Omental fat pad (tissue), 4 donors: ENCODE measurements around the gene MYORG. TPM values are rescaled to one million over a fixed set of nuclear protein-coding genes. Genes with fewer than 3 reads are reported as not detected.
A peak's percentile ranks its signal among the peaks of the same experiment; 100 is the strongest.
"Not testable (repeated sequence)": the region's sequence is repeated elsewhere in the genome, so short reads cannot be mapped to it uniquely, and the experiment has no call there.

Experiments used
- ATAC-seq: fragments of 150-250 bp; one replicate; pipeline ENCODE4 v1.9.1; 2016; ENCODE audit warnings: mild to moderate bottlenecking, moderate library complexity; ENCODE audit not compliant: low FRiP score
- DNase-seq: peaks from one replicate; pipeline ENCODE4 v3.0.0-alpha.2; 2019; ENCODE audit warnings: low spot score
- total RNA-seq, 4 donors: library from RNA; depleted of rRNA; stranded (reverse); fragments of >200 nt; gene quantifications; one replicate each; pipeline ENCODE4 v1.1.0, GENCODE V29; 2016
- TF ChIP-seq, protein P1 (sequence below), 3 donors: fragments of 450-650 bp; IDR thresholded peaks; one replicate each; pipeline ENCODE4 v1.5.1; 2016 to 2017; ENCODE audit warnings: antibody characterized with exemption in 3 of 3, mild to moderate bottlenecking in 3 of 3, moderate library complexity in 2 of 3

The MYORG gene
- total RNA-seq, 4 donors from 2014 or later: 7.6 to 18.8 (median 10.7) TPM

DNA sequence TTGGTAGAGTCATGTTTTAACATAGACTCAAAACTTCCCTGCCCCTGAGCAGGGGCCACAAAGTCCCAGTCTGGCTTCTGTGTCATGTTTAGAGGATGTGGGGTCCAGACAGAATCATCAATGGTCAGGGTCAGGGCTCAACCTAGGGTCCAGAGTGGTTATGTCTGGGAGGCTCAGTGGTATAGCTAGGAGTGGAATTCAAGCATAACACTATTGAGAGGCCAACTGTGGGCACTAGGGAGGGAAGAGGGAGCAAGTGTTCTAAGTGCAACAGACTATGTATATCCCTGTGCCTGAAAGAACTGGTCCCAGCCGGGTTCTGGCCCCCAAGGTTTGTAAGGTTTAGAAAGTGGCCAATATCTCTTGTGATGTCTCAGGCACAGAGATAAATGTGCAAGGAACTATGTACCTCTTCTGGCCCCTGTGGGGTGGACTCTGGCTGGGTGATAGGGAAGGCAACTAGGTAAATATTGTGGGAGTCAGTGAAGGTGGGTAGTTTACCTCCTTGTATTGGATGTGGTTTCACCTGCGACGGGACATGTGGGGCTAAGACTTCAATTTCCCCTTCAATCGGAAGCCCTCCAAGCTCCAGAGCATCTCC is 14.0 kb downstream of the MYORG start:
- ATAC-seq (no peak), DNase-seq (no peak)
- TF ChIP-seq, protein P1, sequence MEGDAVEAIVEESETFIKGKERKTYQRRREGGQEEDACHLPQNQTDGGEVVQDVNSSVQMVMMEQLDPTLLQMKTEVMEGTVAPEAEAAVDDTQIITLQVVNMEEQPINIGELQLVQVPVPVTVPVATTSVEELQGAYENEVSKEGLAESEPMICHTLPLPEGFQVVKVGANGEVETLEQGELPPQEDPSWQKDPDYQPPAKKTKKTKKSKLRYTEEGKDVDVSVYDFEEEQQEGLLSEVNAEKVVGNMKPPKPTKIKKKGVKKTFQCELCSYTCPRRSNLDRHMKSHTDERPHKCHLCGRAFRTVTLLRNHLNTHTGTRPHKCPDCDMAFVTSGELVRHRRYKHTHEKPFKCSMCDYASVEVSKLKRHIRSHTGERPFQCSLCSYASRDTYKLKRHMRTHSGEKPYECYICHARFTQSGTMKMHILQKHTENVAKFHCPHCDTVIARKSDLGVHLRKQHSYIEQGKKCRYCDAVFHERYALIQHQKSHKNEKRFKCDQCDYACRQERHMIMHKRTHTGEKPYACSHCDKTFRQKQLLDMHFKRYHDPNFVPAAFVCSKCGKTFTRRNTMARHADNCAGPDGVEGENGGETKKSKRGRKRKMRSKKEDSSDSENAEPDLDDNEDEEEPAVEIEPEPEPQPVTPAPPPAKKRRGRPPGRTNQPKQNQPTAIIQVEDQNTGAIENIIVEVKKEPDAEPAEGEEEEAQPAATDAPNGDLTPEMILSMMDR (IDR thresholded peaks at IDR 0.05): no peak

DNA sequence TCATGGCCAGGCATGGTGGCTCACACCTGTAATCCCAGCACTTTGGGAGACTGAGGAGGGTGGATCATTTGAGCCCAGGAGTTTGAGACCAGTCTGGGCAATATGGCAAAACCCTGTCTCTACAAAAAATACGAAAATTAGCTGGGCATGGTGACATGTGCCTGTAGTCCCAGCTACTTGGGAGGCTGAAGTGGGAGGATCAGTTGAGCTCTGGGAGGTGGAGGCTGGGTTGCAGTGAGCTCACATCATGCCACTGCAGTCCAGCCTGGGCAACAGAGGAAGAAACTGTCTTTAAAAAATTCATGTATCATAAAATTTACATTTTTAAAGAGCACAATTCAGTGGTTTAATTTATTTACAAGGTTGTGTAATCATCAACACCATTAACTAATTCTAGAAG is 23.7 kb downstream of the MYORG start:
- DNase-seq, ATAC-seq: not testable (repeated sequence)

DNA sequence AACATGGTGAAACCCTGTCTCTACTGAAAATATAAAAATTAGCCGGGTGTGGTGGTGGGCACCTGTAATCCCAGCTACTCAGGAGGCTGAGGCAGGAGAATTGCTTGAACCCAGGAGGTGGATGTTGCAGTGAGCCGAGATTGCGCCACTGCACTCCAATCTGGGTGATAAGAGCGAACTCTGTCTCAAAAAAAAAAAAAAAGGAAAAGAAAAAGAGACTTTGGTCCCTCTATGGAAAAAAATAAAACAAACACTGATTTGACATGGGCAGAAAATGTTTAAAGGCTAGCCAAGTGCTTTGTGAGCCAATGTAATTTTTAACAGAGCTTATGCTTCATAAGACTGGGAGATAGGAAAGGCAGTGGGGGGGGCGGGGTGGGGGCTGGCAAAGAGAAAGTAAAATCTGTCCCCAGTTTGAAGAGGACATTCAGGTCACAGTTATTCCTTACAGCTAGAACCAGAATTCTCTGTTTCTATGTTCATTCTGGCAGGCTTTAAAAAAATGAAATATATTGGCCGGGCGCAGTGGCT is 24.5 kb downstream of the MYORG start:
- not testable (repeated sequence) for ATAC-seq, DNase-seq

DNA sequence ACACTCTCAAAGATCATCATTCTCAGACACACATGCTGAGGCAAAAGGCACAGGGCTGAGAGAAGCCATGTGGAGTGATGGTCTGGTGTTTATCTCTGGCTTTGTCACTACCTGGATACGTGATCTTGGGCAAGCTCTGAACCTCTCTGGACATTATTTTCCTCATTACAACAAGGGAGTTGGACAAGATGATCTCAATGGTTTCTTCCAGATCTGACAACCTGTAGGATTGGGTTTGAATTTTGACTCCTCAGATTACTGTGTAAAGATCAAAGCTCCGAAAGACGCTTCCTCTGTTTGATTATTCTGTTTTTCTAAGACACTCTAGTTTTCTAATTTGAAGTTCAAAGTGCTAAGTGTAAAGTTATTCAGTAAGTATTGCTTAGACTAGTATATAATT is 27.4 kb downstream of the MYORG start:
- DNase-seq: no peak
- no peak for ATAC-seq
- TF ChIP-seq, protein P1 (IDR thresholded peaks at IDR 0.05): no peak

DNA sequence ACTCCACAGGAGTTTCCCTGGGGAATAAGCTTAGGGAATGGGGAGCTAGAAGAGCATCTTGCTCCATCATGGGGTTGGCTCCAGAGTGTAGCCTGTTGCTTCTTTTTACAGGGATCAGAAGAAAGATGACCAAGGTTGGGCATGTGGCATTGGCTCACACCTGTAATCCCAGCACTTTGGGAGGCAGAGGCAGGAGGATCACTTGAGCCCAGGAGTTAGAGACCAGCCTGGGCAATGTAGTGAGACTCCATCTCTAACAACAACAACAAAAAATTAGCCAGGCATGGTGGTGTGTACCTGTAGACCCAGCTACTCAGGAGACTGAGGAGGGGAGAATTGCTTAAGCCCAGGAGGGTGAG is 28.9 kb downstream of the MYORG start:
- ATAC-seq (no peak), DNase-seq (no peak)
- TF ChIP-seq, protein P1 (IDR thresholded peaks at IDR 0.05): no peak

DNA sequence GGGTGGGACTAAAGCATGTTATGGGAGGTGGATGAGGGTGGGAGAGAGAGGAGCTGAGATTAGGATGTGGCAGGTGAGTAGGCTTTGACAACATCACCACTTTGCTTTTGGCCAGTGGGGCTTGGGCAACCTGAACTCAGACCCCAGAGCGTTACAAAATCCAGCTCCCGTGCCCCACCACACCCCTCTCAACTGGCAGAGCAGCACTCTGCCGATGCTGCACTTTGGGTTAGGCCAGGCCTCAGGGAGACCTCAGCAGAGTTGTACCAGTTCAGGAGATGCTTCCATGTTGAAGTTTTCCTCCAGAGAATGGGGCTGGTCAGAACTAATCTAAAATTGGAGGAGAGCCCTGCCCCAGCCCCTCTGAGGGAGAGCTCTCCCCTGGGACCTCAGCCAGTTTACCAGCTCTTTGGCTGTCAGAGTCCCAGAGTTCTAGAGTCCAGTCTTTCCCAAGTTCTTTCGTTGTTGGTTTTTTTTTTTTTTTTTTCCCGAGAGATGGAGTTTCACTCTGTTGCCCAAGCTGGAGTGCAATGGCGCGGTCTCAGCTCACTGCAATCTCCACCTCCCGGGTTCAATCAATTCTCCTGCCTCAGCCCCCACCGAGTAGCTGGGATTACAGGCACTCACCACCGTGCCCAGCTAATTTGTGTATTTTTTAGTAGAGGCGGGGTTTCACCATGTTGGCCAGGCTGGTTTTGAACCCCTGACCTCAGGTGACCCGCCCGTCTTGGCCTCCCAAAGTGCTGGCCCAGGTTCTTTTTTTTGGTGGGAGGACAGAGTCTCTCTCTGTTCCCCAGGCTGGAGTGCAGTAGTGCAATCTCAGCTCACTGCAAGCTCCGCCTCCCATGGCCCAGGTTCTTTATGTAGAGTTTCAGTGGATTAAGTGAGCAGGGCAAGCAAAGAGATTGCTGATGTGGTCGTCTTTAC is 29.6 kb downstream of the MYORG start:
- DNase-seq (no peak), ATAC-seq (no peak)
- TF ChIP-seq, protein P1 (IDR thresholded peaks at IDR 0.05): no peak

DNA sequence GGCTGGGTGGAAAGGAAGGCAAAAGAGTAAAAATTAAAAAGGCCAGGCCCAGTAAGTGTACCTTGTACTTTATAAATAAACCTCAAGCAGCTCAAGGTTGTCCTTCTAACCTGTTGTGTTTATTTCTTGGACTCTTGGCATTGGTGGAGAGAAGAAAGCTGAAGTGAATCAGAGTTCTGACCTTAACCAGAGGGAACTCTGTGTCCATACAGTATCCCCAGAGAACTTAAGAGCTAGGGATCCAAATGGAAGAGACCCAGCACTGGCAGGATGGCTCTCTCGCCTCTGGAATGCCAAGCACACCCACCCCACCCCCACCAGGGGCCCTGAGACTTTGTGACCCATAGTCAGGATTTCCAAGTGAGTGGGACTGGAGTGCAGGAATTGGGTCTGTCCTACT is 33.1 kb downstream of the MYORG start:
- no peak for DNase-seq
- ATAC-seq: no peak
- TF ChIP-seq, protein P1 (IDR thresholded peaks at IDR 0.05): no peak

DNA sequence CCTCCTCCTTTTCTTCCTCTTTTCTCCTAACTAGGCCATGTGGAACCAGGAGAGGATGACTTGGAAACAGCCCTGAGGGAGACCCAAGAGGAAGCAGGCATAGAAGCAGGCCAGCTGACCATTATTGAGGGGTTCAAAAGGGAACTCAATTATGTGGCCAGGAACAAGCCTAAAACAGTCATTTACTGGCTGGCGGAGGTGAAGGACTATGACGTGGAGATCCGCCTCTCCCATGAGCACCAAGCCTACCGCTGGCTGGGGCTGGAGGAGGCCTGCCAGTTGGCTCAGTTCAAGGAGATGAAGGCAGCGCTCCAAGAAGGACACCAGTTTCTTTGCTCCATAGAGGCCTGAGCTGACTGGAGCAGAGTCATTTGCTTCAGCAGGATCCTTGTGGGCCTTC is 33.6 kb downstream of the MYORG start:
- no peak for DNase-seq
- TF ChIP-seq, protein P1 (IDR thresholded peaks at IDR 0.05): no peak
- peak; percentile 57 for ATAC-seq
